ENCODE results near the gene ERF.

Gene ERF

GRCh38 chr19:42284066-42284501 is 29.2 kb upstream of the ERF start:
- DNase-seq (ENCODE audit: low read depth) = peak; percentile 78
- TF ChIP-seq CTCF (conservative IDR thresholded peaks at IDR 0.05; ENCODE audit: low read depth, low read length) = no peak
- peak overlapping the region; percentile 72 for H3K4me3 ChIP-seq (ENCODE audit: low read depth, low read length)

- peak; percentile 92 for DNase-seq (ENCODE audit: low read depth)
- TF ChIP-seq CTCF (conservative IDR thresholded peaks at IDR 0.05; ENCODE audit: low read depth, low read length) = no peak
- H3K4me3 ChIP-seq (ENCODE audit: low read depth, low read length) = peak overlapping the region; percentile 72
These were observed 28.5 kb upstream of the ERF start for GRCh38 chr19:42283188-42284065.

- no peak for DNase-seq (ENCODE audit: low read depth)
- H3K4me3 ChIP-seq (ENCODE audit: low read depth, low read length) = no peak overlapping the region
- no peak for TF ChIP-seq CTCF (conservative IDR thresholded peaks at IDR 0.05; ENCODE audit: low read depth, low read length)
These were observed 27.9 kb upstream of the ERF start for GRCh38 chr19:42282819-42283187.

GRCh38 chr19:42281827-42282762 is 27.2 kb upstream of the ERF start:
- no peak for TF ChIP-seq CTCF (conservative IDR thresholded peaks at IDR 0.05; ENCODE audit: low read depth, low read length)
- H3K4me3 ChIP-seq (ENCODE audit: low read depth, low read length) = peak overlapping the region; percentile 28
- DNase-seq (ENCODE audit: low read depth) = peak; percentile 59

- DNase-seq (ENCODE audit: low read depth) = no peak
- peak; percentile 14 for TF ChIP-seq CTCF (conservative IDR thresholded peaks at IDR 0.05; ENCODE audit: low read depth, low read length)
- peak overlapping the region; percentile 79 for H3K4me3 ChIP-seq (ENCODE audit: low read depth, low read length)
These were observed 26.4 kb upstream of the ERF start for GRCh38 chr19:42281146-42281826.

GRCh38 chr19:42280815-42281145 is 25.9 kb upstream of the ERF start:
- DNase-seq (ENCODE audit: low read depth) = no peak
- TF ChIP-seq CTCF (conservative IDR thresholded peaks at IDR 0.05; ENCODE audit: low read depth, low read length) = no peak
- H3K4me3 ChIP-seq (ENCODE audit: low read depth, low read length) = peak overlapping the region; percentile 79
